Measurements from ENCODE around the gene HYI.
"Not testable (repeated sequence)": the region's sequence is repeated elsewhere in the genome, so short reads cannot be mapped to it uniquely, and the experiment has no call there.

Gene HYI

GRCh38 chr1:43426221-43426620, 27.5 kb downstream of the HYI start:
- no peak for DNase-seq

- no peak for DNase-seq
Measured at GRCh38 chr1:43425045-43425444, 28.7 kb downstream of the HYI start.

- DNase-seq: no peak
Measured at GRCh38 chr1:43423672-43424550, 29.8 kb downstream of the HYI start.

- DNase-seq: no peak
Measured at GRCh38 chr1:43422995-43423671, 30.6 kb downstream of the HYI start.

DNA sequence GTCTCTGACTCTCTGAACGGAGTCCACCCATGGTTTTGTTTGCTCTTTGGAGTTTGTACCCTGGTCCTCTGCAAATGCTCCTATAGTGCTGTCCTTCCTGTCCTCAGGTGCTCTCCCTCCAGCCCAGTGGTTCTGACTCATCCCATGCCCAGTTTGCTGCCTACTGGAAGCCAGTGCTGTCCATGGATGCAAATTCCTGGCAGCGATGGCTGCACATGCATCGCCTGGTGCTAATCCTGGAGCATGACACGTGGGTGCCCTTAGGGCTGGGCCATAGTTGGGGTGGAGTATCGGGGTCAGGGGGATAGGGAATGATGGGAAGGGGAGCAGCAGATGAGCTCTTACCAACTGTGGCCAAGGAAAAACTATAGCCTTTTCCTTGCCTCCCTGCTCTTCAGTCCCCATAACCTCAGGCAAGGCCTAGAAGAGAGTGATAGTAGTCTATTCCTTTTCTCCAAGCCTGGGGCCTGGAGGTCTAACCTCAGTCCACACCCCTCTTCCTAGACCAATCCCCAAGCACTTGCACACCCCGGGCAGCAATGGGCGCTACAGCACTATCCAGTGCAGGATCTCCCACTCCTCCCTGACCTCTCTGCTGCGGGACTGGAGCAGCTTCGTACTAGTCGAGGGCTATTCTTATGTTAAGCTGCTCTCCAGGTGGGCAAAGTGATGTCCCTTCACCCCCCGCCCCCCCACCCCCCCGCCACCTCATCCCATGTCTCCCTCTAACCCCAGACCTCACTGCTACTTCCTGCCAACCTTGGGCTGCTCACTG, 31.6 kb downstream of the HYI start:
- no peak for DNase-seq

DNA sequence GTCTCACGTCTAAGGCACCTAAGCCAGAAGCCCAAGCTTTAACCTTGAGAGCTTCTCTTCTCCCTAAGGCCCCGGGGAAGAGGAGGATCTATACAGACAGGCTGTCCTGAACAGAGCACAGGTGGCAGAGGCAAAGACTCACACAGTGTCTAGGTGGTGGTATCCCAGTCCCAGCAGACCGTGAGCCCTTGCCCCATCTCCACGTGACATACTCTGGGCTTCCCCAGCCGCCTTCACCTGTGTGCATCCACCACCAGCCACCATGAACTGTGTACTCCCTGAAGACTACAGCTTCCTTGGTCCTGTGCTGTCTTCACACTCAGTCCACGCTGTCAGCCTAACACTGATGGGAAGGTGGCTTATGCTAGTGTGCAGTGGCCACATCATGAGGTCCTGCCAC, 32.3 kb downstream of the HYI start:
- no peak for DNase-seq

- no peak for DNase-seq
Measured at GRCh38 chr1:43420874-43421273, 32.9 kb downstream of the HYI start.

- no peak for DNase-seq
Measured at GRCh38 chr1:43419627-43420425, 33.9 kb downstream of the HYI start.

GRCh38 chr1:43418858-43419257, 34.9 kb downstream of the HYI start:
- DNase-seq: no peak

- DNase-seq: no peak
Measured at GRCh38 chr1:43415901-43416300, 37.8 kb downstream of the HYI start.

DNA sequence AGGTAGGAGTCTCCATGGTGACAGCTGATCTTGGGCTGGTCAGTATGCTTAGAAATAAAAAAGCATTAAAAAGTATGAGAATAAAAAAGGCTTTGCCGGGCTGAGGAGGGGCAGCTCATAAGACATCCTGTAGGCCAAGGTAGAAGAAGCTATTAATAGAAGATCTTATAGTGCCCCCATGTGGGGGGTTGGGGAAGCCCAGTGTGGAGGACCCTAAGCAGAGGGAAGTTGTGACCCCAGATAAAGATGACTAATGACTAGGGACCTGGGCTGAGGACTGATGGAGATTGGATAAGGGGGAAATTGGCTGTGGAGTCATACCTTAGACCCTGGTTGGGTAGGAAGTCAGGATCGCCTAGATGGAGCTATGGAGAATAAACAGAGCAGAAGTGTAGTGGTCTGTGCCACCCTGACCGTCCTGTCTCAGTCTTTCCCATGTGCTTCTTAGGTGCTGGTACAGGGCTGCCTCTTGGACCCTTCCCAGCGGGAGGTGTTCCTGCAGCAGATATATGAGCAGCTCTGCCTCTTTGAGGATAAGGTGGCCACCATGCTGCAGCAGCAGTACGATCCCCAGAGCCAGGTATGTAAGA, 39.0 kb downstream of the HYI start:
- peak in 1 of 2 experiments; percentile 37 for DNase-seq

DNA sequence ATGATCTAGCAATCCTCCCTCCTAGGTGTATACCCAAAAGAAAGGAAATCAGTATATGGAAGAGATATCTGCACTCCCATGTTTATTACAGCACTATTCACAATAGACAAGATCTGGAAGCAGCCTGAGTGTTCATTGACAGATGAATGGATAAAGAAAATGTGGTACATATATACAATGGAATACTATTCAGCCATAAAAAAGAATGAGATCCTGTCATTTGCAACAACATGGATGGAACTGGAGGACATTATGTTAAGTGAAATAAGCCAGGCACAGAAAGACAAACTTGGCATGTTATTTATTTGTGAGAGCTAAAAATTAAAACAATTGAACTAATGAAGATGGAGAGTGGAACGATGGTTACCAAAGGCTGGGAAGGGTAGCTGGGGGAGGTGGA, 40.3 kb downstream of the HYI start:
- not testable (repeated sequence) for DNase-seq

DNA sequence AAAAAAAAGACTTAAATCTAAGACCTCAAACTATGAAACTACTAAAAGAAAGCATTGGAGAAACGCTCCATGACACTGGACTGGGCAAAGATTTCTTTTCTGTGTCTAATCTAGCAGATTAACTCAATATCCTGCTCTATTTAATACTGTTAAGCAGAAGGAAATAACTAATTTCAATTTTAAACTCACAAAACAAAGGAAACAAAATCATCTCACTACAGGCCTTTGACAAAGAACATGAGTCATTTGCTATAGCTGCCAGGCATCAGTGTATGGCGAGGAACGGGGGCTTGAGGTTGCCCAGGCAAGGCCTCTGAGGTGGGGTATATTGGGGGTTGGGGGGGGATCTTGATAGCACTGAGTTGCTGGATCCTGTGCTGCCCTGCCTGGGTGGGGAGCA, 43.2 kb downstream of the HYI start:
- no peak for DNase-seq

DNA sequence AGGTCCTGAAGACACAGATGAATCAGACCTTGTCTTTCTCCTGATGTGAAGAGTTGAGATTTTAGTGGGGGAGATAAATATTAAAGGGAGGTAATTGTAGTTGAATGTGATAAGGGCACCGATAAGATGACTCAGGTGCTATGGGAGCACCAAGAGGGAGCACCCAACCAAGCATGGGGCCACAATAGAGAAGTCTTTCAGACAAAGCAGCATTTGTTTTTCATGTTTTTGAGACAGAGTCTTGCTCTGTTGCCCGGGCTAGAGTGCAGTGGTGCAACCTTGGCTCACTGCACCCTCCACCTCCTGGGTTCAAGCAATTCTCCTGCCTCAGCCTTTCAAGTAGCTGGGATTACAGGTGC, 47.9 kb downstream of the HYI start:
- no peak for DNase-seq

DNA sequence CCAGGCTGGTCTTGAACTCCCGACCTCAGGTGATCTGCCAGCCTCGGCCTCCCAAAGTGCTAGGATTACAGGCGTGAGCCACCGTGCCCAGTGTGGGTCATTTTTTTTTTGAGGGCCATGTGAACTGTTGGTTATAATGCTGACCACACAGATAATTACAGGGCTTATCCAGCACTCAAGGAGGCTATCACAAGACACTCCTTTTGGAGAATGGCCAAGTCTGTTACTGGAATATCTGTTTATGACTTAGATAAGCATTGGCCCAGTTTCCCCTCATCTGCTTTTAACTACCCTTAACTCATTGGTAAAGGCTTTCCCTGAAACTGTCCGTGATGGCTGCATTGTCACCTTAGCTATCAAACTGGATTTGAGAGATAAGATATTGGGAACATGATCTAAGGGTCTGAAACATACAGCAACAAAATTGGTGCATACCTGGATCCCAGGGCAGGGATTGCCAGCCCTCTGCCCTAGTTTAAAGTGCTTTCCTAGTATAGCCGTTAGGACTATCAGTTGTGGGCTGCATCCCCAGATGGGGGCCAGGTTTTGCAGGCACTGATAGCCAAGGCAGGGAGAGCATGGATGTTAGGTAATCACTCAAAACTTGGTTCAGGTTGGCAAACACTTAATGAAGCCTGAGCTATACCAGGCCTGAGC, 48.4 kb downstream of the HYI start:
- DNase-seq: no peak

GRCh38 chr1:43404353-43404752, 49.4 kb downstream of the HYI start:
- DNase-seq: no peak

DNA sequence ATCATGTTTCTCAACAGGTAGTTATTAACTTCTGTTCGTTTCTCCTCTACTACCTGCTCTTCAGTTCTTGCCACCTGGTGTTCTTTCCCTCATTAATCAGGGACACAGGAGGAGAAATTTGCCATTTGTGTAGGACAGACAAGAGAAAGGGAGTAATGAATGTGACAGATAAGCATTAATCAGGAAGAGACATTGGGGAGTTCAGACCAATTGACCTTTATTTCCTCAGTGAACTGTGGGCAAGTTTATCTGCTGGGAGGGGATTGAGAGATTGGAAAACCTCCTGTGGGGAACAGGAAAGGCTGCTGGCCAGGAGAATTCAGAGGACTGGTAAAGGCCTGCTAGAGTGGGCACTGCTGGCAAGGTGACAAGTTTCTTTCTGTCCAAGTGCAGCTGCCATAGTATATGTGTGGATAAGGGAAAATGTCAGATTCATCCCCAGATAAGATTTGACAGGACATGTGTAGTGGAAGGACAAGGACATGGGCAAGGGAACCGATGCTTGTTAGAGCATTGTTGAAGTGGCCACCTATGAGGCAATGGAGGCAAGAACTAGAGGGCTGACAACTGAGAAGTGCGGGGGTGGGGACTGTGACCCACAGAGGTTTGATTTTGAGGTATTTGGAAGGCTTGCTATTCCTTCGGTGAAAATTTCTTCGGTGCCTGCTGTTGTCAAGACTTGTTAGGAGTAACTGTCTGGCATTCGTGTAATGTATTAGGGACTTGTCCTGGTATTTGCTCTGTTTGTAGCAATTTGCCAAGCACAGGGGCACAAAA, 51.5 kb downstream of the HYI start:
- no peak for DNase-seq

All from SW 1271 (cell line).